Measurements from ENCODE around the gene MANEAL. TPM values are rescaled to one million over a fixed set of nuclear protein-coding genes. Genes with fewer than 3 reads are reported as not detected.

Gene MANEAL
- total RNA-seq, 1 experiment from 2014 or later, result 6.4 TPM

- no peak; the same call in 1 of the 2 replicates for TF ChIP-seq USF2 (CRISPR knock-in tag; IDR thresholded peaks at IDR 0.05)
- no peak for TF ChIP-seq ZNF425 (CRISPR knock-in tag; conservative IDR thresholded peaks at IDR 0.05)
- peak; percentile 65; the same call in 1 of the 2 replicates for TF ChIP-seq HMGXB4 (CRISPR knock-in tag; IDR thresholded peaks at IDR 0.05)
- peak; percentile 93; the same call in 1 of the 2 replicates for TF ChIP-seq CREB1 (CRISPR knock-in tag; IDR thresholded peaks at IDR 0.05)
- 0 out of 2 replicates have a peak, but pooled peaks have one; percentile 33 for TF ChIP-seq ZNF532 (CRISPR knock-in tag; IDR thresholded peaks at IDR 0.05; ENCODE audit: borderline replicate concordance)
- TF ChIP-seq MAX (CRISPR knock-in tag; IDR thresholded peaks at IDR 0.05), result peak; percentile 91
- TF ChIP-seq E2F5 (CRISPR knock-in tag; IDR thresholded peaks at IDR 0.05), result peak; percentile 73; the same call in 1 of the 2 replicates
- peak; percentile 90 for TF ChIP-seq ZBTB43 (CRISPR knock-in tag; IDR thresholded peaks at IDR 0.05)
- TF ChIP-seq ZNF263 (CRISPR knock-in tag; IDR thresholded peaks at IDR 0.05; ENCODE audit: low read depth), result 0 out of 2 replicates have a peak, but pooled peaks have one; percentile 27
- TF ChIP-seq AR (CRISPR knock-in tag; IDR thresholded peaks at IDR 0.05), result no peak
- no peak for TF ChIP-seq SOX15 (CRISPR knock-in tag; IDR thresholded peaks at IDR 0.05)
- no peak for TF ChIP-seq ZNF138 (CRISPR knock-in tag; conservative IDR thresholded peaks at IDR 0.05)
- 0 out of 2 replicates have a peak, but pooled peaks have one; percentile 18 for TF ChIP-seq PREB (CRISPR knock-in tag; IDR thresholded peaks at IDR 0.05; ENCODE audit: borderline replicate concordance)
- peak; percentile 97 for TF ChIP-seq FOXP1 (CRISPR knock-in tag; IDR thresholded peaks at IDR 0.05; ENCODE audit: borderline replicate concordance)
- peak; percentile 79 for TF ChIP-seq NR2C2 (CRISPR knock-in tag; IDR thresholded peaks at IDR 0.05)
- TF ChIP-seq USF1 (CRISPR knock-in tag; IDR thresholded peaks at IDR 0.05), result peak; percentile 78; the same call in 1 of the 2 replicates
- no peak for TF ChIP-seq ZMAT4 (CRISPR knock-in tag; IDR thresholded peaks at IDR 0.05)
These were observed 1.9 kb downstream of the MANEAL start (continued) for GRCh38 chr1:37795340-37796125.
